Activated CD4-positive, alpha-beta T cell treated with anti-CD3 and anti-CD28 coated beads, Interleukin-2, amount 50 U/mL, for 24 hours (primary cell): Measurements from ENCODE around the gene FCER2.
A peak's percentile ranks its signal among the peaks of the same experiment; 100 is the strongest.

Experiments
- DNase-seq, 2 donors: peaks; one replicate each; pipeline ENCODE4 v3.0.0-alpha.2; 2020; ENCODE audit warnings: low read depth in 1 of 2, low spot score in 1 of 2

Gene FCER2

GRCh38 chr19:7678971-7679751, 22.8 kb downstream of the FCER2 start:
- peak; percentile 43 to 65 for DNase-seq

- DNase-seq, result no peak
These were observed 24.1 kb downstream of the FCER2 start for GRCh38 chr19:7677669-7678311.

DNA sequence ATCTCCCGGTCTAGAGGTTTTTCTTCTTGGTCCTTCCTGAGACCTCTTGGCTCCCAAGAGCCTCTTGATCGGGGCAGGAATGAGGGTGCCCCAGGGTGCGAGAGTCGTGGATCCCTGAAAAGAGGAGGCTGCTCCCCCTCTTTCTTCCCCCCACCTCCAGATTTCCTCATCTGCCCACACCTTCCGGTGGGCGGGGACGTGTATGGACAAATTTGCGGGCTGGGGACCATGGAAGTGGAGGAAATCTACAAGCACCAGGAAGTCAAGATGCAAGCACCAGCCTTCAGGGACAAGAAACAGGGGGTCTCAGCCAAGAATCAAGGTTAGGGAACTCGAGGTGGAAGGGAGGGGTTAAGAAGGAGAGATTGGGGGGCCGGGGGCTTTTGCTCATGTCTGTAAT, 25.1 kb downstream of the FCER2 start, which contains the start of gene MCEMP1:
Gene MCEMP1, plus strand, starts transcription at position 237 of the 400 bp plus-strand sequence. Its CDS starts 31 bp downstream, at position 268.
- DNase-seq, result no peak

- no peak for DNase-seq
These were observed 25.6 kb downstream of the FCER2 start for GRCh38 chr19:7676376-7676775.

DNA sequence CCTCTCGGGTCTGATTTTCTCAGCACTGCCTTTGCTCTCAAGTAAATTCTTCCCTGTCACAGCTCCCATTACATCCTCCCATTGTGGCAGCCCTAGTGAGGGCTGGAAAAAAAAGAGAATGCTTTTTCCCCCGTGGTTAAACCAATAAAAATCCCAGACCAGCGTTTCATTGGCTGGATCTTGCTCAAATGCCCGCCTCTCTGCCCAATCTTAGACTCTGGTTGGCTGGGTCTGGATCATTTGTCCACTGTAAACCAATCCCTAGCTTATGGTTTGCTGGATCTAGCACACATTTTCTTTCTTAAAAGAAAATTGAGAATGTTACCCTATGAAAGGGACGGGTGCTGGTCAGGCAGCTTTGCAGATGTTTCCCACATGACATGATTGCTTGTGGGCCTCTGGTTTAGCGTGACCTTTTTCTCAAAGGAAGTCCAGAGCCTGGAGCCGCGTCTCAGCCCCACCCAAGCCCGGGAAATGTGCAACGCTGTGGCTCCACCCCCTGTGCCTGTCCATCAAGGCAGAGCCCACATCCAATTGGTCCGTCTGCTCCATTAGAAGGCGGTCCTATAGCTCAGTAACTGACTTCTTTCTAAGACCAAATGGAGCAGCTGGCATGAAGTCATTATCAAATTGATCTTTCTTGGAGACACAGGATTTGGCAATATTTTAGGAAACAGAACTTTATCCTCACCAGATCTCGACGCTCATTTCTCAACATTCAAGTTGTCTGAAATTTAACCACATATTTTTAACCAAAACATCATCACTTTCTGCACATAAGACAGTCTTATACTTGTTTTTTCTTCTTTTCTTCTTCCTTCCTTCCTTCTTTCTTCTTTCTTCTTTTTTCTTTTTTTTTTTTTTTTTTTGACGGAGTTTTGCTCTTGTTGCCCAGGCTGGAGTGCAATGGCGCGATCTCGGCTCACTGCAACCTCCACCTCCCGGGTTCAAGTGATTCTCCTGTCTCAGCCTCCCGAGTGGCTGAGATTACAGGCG, 27.6 kb downstream of the FCER2 start:
- DNase-seq, result peak in 1 of 2 donors; percentile 32

GRCh38 chr19:7672522-7672921, 29.4 kb downstream of the FCER2 start:
- DNase-seq, result no peak

- no peak for DNase-seq
These were observed 31.1 kb downstream of the FCER2 start for GRCh38 chr19:7670790-7671189.

GRCh38 chr19:7670150-7670783, 31.7 kb downstream of the FCER2 start:
- no peak for DNase-seq

GRCh38 chr19:7669641-7670040, 32.3 kb downstream of the FCER2 start:
- no peak for DNase-seq

DNA sequence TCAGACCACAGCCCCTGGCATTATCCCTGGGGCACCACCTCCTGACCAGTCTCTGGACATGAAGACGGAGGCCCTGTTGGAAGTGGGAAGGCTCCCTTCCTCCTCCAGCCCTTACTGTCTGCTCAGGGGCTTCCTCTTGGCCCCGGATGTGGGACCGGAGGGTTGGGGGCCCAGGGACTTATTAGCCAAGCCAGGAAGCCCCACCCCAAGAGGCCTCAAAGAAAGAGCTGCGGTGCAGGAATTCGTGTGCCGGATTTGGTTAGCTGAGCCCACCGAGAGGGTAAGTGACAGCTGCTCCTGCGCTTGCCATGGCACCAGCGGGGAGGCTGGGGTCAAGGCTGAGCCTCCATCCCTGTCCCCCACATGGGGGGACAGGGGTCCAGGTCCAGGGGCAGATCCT, 33.1 kb downstream of the FCER2 start, which contains the start of gene RETN:
Gene RETN, plus strand, starts transcription at position 208 of the 400 bp plus-strand sequence. CDS start 278 bp downstream, outside the sequence.
- DNase-seq, result no peak

DNA sequence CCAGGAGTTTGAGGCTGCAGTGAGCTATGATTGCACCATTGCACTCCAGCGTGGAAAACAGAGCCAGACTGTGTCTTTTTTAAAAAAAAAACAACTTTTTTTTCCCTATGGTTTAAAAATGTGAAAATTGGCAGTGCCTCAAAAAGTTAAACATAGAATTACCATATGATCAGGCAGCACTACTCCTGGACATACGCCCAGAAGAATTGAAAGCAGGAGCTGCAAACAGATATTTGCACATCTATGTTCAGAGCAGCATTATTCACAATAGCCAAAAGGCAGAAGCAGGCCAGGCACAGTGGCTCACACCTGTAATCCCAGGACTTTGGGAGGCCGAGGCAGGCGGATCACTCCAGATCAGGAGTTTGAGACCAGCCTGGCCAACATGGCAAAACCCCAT, 36.9 kb downstream of the FCER2 start:
- no peak for DNase-seq

DNA sequence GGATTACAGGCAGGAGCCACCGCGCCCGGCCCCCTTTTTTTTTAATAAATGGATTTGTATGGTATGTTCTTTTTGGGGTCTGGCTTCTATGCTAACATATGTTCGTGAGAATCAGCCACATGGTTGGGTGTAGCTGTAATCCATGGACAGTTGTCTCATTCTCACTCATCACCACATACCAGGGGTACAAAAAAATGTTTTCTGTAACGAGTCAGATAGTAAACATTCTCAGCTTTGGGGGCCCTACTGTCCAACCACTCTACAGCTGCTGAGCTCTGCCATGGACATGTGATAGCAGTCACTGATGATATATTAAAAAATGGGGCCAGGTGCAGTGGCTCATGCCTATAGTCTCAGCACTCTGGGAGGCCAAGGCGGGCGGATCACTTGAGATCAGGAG, 38.2 kb downstream of the FCER2 start:
- DNase-seq, result no peak

- no peak for DNase-seq
These were observed 39.3 kb downstream of the FCER2 start for GRCh38 chr19:7662657-7663056.

- DNase-seq, result no peak
These were observed 40.0 kb downstream of the FCER2 start for GRCh38 chr19:7661744-7662538.

GRCh38 chr19:7658219-7658686, 43.7 kb downstream of the FCER2 start:
- peak in 1 of 2 donors; percentile 54 for DNase-seq

DNA sequence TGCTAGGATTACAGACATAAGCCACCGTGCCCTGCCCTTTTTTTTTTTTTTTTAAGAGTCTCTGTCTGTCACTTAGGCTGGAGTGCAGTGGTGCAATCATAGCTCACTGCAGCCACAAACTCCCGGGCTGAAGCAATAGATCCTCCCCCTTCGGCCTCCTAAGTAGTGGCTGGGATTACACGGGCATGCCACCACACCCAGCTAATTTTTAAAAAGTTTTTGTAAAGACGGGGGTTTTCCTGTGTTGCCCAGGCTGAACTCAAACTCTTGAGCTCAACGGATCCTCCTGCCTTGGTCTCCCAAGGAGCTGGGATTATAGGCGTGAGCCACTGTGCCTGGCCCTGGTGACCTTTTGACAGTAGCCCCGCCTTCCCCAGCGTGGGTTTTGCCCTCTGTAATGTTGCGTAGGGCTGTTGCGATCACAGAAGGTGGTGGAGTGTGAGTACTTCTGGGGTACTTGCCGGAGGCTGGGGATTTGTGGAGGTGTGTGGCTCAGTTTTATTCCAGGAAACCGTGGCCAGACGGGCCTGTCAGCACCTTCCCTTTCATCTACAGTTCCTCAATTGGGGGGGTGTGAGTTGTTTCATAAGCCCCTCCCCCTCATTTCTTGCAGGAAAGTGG, 44.7 kb downstream of the FCER2 start:
- no peak for DNase-seq

DNA sequence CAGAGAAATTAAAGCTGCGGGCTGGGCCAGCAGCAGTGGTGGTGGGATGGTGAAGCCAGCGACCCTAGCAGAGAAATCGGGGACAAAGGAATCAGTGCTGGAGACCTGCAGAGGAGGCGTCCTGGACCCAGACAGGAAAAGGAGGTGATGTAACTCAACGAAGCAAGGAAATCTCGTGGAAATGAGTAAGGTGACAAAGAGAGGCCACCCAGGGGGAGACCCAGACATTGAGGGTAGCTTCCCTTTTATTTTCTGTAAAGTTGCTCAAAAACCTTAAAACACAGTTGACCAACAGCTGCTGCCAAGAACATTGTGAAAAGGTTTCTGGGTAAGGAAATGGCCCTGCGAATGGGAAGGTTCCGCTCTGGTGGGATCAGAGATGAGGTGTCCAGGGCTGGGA, 46.4 kb downstream of the FCER2 start:
- no peak for DNase-seq

DNA sequence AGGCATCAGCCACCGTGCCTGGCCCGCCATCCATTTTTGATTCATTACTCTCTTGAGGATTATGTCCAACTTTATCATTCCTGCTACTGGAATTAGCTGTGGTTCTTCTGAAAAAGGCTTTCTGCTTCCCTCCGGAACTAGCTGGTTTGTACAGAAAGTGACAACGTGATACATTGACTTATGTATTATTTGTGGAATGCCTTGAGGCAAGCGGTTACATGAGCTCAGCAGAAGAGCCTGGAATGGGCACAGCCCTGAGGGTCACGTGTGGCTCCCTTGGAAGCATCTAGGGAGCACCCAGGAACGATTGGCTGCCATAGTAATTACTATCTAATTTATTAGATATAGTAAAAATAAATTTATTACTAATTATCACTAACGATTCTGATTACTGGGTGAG, 47.5 kb downstream of the FCER2 start:
- no peak for DNase-seq

GRCh38 chr19:7652061-7652641, 49.8 kb downstream of the FCER2 start:
- DNase-seq, result peak; percentile 75 to 89
